ENCODE measurements around the gene NLRP3. TPM values are rescaled to one million over a fixed set of nuclear protein-coding genes. Genes with fewer than 3 reads are reported as not detected.

NLRP3 gene
- total and polyA plus RNA-seq, 2 of the 13 experiments (the other 11 are each of a cell fraction or from before 2014, with no cell fraction given), result not detected

DNA sequence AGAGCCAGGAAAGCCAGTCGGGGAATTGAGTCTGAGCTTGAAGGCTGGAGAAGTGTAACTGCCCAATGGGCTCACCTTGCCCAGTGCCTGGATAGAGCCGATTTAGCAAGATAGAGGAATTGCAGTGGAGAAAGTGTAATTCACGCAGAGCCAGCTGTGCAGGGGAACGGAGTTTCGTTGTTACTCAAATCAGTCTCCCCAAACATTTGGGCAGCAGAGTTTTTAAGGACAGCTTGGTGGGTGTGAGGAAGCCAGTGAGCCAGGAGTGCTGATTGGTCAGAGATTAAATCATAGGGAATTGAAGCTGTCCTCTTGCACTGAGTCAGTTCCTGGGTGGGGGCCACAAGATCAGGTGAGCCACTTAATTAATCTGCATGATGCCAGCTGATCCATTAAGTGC is 28.4 kb upstream of the NLRP3 start:
- FAIRE-seq (no peak), DNase-seq (ENCODE audit: low spot score) (no peak), ATAC-seq (no peak)
- H3K4me2 ChIP-seq (ENCODE audit: low read depth, low read length), result no peak overlapping the region
- POLR2A ChIA-PET, result no interaction called here
- TF ChIP-seq ZNF619 (CRISPR knock-in tag; IDR thresholded peaks at IDR 0.05) (no peak), ZNF343 (CRISPR knock-in tag; IDR thresholded peaks at IDR 0.05) (no peak), ZNF367 (CRISPR knock-in tag; IDR thresholded peaks at IDR 0.05; ENCODE audit: borderline replicate concordance) (no peak), ZNF263 (CRISPR knock-in tag; IDR thresholded peaks at IDR 0.05) (no peak), KMT2A (CRISPR knock-in tag; IDR thresholded peaks at IDR 0.05) (no peak), SMAD3 (CRISPR knock-in tag; IDR thresholded peaks at IDR 0.05) (no peak), TRIM24 (CRISPR knock-in tag; IDR thresholded peaks at IDR 0.05) (no peak), ZBTB7B (CRISPR knock-in tag; IDR thresholded peaks at IDR 0.05) (no peak), ZNF17 (CRISPR knock-in tag; IDR thresholded peaks at IDR 0.05) (no peak), RARA (CRISPR knock-in tag; IDR thresholded peaks at IDR 0.05) (no peak), ZNF792 (CRISPR knock-in tag; IDR thresholded peaks at IDR 0.05) (no peak), YY1 (IDR thresholded peaks at IDR 0.05; ENCODE audit: insufficient read depth, insufficient replicate concordance, low read depth, low read length) (no peak), STAG1 (CRISPR knock-in tag; IDR thresholded peaks at IDR 0.05) (no peak), SSRP1 (CRISPR knock-in tag; IDR thresholded peaks at IDR 0.05) (no peak), SIN3B (IDR thresholded peaks at IDR 0.05; ENCODE audit: low read length) (no peak)
- TF ChIP-seq, protein P1, sequence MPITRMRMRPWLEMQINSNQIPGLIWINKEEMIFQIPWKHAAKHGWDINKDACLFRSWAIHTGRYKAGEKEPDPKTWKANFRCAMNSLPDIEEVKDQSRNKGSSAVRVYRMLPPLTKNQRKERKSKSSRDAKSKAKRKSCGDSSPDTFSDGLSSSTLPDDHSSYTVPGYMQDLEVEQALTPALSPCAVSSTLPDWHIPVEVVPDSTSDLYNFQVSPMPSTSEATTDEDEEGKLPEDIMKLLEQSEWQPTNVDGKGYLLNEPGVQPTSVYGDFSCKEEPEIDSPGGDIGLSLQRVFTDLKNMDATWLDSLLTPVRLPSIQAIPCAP (CRISPR knock-in tag; IDR thresholded peaks at IDR 0.05; ENCODE audit: low read depth), result no peak
- TF ChIP-seq, protein P2, sequence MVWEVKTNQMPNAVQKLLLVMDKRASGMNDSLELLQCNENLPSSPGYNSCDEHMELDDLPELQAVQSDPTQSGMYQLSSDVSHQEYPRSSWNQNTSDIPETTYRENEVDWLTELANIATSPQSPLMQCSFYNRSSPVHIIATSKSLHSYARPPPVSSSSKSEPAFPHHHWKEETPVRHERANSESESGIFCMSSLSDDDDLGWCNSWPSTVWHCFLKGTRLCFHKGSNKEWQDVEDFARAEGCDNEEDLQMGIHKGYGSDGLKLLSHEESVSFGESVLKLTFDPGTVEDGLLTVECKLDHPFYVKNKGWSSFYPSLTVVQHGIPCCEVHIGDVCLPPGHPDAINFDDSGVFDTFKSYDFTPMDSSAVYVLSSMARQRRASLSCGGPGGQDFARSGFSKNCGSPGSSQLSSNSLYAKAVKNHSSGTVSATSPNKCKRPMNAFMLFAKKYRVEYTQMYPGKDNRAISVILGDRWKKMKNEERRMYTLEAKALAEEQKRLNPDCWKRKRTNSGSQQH (CRISPR knock-in tag; IDR thresholded peaks at IDR 0.05; ENCODE audit: low read depth), result no peak
- TF ChIP-seq, protein P3, sequence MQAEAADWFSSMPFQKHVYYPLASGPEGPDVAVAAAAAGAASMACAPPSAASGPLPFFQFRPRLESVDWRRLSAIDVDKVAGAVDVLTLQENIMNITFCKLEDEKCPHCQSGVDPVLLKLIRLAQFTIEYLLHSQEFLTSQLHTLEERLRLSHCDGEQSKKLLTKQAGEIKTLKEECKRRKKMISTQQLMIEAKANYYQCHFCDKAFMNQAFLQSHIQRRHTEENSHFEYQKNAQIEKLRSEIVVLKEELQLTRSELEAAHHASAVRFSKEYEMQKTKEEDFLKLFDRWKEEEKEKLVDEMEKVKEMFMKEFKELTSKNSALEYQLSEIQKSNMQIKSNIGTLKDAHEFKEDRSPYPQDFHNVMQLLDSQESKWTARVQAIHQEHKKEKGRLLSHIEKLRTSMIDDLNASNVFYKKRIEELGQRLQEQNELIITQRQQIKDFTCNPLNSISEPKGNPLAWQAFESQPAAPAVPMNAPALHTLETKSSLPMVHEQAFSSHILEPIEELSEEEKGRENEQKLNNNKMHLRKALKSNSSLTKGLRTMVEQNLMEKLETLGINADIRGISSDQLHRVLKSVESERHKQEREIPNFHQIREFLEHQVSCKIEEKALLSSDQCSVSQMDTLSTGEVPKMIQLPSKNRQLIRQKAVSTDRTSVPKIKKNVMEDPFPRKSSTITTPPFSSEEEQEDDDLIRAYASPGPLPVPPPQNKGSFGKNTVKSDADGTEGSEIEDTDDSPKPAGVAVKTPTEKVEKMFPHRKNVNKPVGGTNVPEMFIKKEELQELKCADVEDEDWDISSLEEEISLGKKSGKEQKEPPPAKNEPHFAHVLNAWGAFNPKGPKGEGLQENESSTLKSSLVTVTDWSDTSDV (CRISPR knock-in tag; IDR thresholded peaks at IDR 0.05), result no peak
- H3K9me3 ChIP-seq (ENCODE audit: low read length), result no peaks in the 10 kb centered on the region
- 8% methylated on average over 5 of the region's 5 CpGs for WGBS (ENCODE audit: low lambda C conversion rate)
- H3K4me3 ChIP-seq (replicated peaks in 1 of 3; ENCODE audit: insufficient read depth in 1 of 3, low read depth in 2 of 3, low read length in 3 of 3), result no peak overlapping the region
- H3K36me3 ChIP-seq (replicated peaks in 1 of 2; ENCODE audit: control insufficient read depth in 1 of 2, insufficient read depth in 2 of 2, low read length in 2 of 2), result no peaks in the 10 kb centered on the region
- peaks cover 1 to 16% of the 10 kb centered on the region in 2 experiments; a peak in 4 of 5 replicates for H3K27me3 ChIP-seq (ENCODE audit: control insufficient read depth in 1 of 2, insufficient read depth in 2 of 2, low read length in 2 of 2)
- no peak overlapping the region for H3K27ac ChIP-seq (ENCODE audit: extremely low read length, insufficient read depth, low read length)
- CTCF ChIA-PET (ENCODE audit: low intra/inter-chr PET ratio, low total read pairs), result no interaction called here
- in situ Hi-C loops (cut with HindIII; ENCODE audit: extremely low pct_ligation_motif_present, low pct_unique_long_range_greater_than_20kb), result loop anchor here (10.0 kb wide), 1 partner anchor 187 kb away; no protein-coding TSS in a partner anchor
- no peaks in the 10 kb centered on the region for H4K20me1 ChIP-seq (ENCODE audit: insufficient read depth, low read length)
- no peaks in the 10 kb centered on the region for H3K4me1 ChIP-seq (ENCODE audit: insufficient read depth, low read length)
- BruUV-seq (replicated peaks), result no TSS peak
- H3K9ac ChIP-seq (ENCODE audit: insufficient read depth, low read depth, low read length), result no peak overlapping the region
- H3K79me2 ChIP-seq (ENCODE audit: insufficient read depth, low read length), result no peaks in the 10 kb centered on the region
- intact Hi-C loops (cut with micrococcal nuclease; ENCODE audit: unreplicated experiment), result no loop called here
- no peak overlapping the region for H2AFZ ChIP-seq (ENCODE audit: low read length)

Data from HepG2 (cell line).